GM12878 (cell line): ENCODE measurements around the gene AMN.

Experiments
- EP300 ChIP-seq, 2 experiments: fragments of 150-350 bp in 1 of 2; IDR thresholded peaks; 2 replicates each; pipeline ENCODE4 v1.6.1; 2011 to 2012; ENCODE audit warnings: low read depth in 2 of 2, low read length in 2 of 2, borderline replicate concordance in 1 of 2, improper control_type of control experiment in 1 of 2, inconsistent platforms in 1 of 2; ENCODE audit not compliant: control insufficient read depth in 1 of 2
- MTA2 ChIP-seq: fragments of 450-650 bp; IDR thresholded peaks from 2 replicates; pipeline ENCODE4 v1.6.1; 2016; ENCODE audit warnings: low read depth, mild to moderate bottlenecking, moderate library complexity
- NFYA ChIP-seq: IDR thresholded peaks from 2 replicates; pipeline ENCODE4 v1.6.1; 2011; ENCODE audit warnings: low read depth, mild to moderate bottlenecking, low read length, improper control_type of control experiment, borderline replicate concordance
- POLR2AphosphoS5 ChIP-seq: IDR thresholded peaks from 2 replicates; pipeline ENCODE4 v1.6.1; 2011; ENCODE audit warnings: mild to moderate bottlenecking, low read length, inconsistent platforms
- TF ChIP-seq, protein P1 (sequence below): IDR thresholded peaks from 2 replicates; pipeline ENCODE4 v1.6.1; 2011; ENCODE audit warnings: borderline replicate concordance, low read depth, mild to moderate bottlenecking, moderate library complexity, low read length; ENCODE audit not compliant: insufficient read depth, poor library complexity, severe bottlenecking

DNA sequence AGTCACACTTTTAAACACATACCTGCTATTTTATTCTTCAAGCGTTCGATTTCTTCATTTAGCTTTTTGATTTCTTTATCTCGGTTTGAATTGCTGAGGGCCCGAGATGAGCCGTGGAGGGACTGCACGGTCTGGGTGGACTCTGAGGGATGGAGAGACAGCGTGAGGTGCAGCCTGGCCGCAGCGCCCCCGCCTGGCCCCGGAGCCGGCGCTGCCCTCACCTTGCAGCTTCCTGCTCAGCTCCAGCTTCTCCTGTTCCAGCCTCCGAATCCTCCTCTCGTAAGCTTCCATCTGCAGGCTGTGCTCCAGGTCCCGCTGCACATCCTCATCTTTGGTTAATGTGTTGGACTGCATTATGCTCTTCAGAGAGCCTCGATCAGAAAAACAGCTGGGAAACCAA lies 53.2 kb downstream of the AMN start:
- TF ChIP-seq, protein P1, sequence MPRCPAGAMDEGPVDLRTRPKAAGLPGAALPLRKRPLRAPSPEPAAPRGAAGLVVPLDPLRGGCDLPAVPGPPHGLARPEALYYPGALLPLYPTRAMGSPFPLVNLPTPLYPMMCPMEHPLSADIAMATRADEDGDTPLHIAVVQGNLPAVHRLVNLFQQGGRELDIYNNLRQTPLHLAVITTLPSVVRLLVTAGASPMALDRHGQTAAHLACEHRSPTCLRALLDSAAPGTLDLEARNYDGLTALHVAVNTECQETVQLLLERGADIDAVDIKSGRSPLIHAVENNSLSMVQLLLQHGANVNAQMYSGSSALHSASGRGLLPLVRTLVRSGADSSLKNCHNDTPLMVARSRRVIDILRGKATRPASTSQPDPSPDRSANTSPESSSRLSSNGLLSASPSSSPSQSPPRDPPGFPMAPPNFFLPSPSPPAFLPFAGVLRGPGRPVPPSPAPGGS: no peak
- TF ChIP-seq POLR2AphosphoS5: no peak
- no peak for TF ChIP-seq MTA2
- no peak for TF ChIP-seq NFYA
- no peak for TF ChIP-seq EP300 (IDR thresholded peaks at IDR 0.05; ENCODE audit: borderline replicate concordance in 1 of 2, control insufficient read depth in 1 of 2, low read depth in 2 of 2, low read length in 2 of 2)
